HL-60 (cell line): ENCODE data around the gene SPINK8.

ENCODE experiments used
- DNase-seq, 2 experiments: peaks; one replicate each; pipeline ENCODE4 v3.0.0-alpha.2; 2010 to 2020; ENCODE audit warnings: low read depth in 1 of 2, low spot score in 1 of 2
- H3K27ac ChIP-seq: fragments of 250-450 bp; sonication (Bioruptor Pico); replicated peaks from 2 replicates; pipeline ENCODE4 v1.5.1; 2020; ENCODE audit warnings: mild to moderate bottlenecking, moderate library complexity
- H3K27me3 ChIP-seq: fragments of 250-450 bp; sonication (Bioruptor Pico); 2 replicates; pipeline ENCODE4 v1.5.1; 2021; ENCODE audit warnings: mild to moderate bottlenecking, moderate library complexity; ENCODE audit not compliant: insufficient read depth, poor library complexity, severe bottlenecking
- H3K4me3 ChIP-seq: replicated peaks from 2 replicates; pipeline ENCODE4 v1.5.1; 2011; ENCODE audit warnings: mild to moderate bottlenecking, control low read depth, low read length; ENCODE audit not compliant: insufficient read depth
- CTCF ChIP-seq: IDR thresholded peaks from one replicate; pipeline ENCODE4 v1.5.1; 2011; ENCODE audit warnings: low read length, control low read depth, inconsistent platforms; ENCODE audit not compliant: insufficient read depth
- GABPA ChIP-seq: IDR thresholded peaks from 2 replicates; pipeline ENCODE4 v1.6.1; 2012; ENCODE audit warnings: low read depth
- POLR2AphosphoS5 ChIP-seq: IDR thresholded peaks from 2 replicates; pipeline ENCODE4 v1.6.1; 2012; ENCODE audit warnings: low read depth
- REST ChIP-seq: IDR thresholded peaks from 2 replicates; pipeline ENCODE4 v1.6.1; 2012; ENCODE audit warnings: low read depth; ENCODE audit not compliant: insufficient replicate concordance
- SPI1 ChIP-seq: IDR thresholded peaks from 2 replicates; pipeline ENCODE4 v1.6.1; 2012; ENCODE audit warnings: low read depth, mild to moderate bottlenecking, borderline replicate concordance

The SPINK8 gene

GRCh38 chr3:48276911-48277641 lies 56.4 kb downstream of the SPINK8 start:
- DNase-seq = no peak
- TF ChIP-seq POLR2AphosphoS5 = no peak
- no peak for TF ChIP-seq SPI1
- no peak for TF ChIP-seq REST
- no peak for TF ChIP-seq GABPA
- TF ChIP-seq CTCF = no peak
- H3K27ac ChIP-seq = no peak overlapping the region
- H3K4me3 ChIP-seq = no peak overlapping the region
- no peaks in the 10 kb centered on the region for H3K27me3 ChIP-seq

- DNase-seq = no peak
- no peaks in the 10 kb centered on the region for H3K27me3 ChIP-seq
- no peak overlapping the region for H3K4me3 ChIP-seq
- no peak overlapping the region for H3K27ac ChIP-seq
- TF ChIP-seq POLR2AphosphoS5 (no peak), REST (no peak)
These were observed 58.0 kb downstream of the SPINK8 start for GRCh38 chr3:48275287-48276027.

- Histone ChIP-seq H3K27ac (no peak overlapping the region), H3K4me3 (no peak overlapping the region), H3K27me3 (no peaks in the 10 kb centered on the region)
- no peak for DNase-seq
- no peak for TF ChIP-seq GABPA
- TF ChIP-seq POLR2AphosphoS5 = no peak
- TF ChIP-seq REST = no peak
- no peak for TF ChIP-seq CTCF
- no peak for TF ChIP-seq SPI1
These were observed 59.0 kb downstream of the SPINK8 start for GRCh38 chr3:48274452-48274851.
